Neuron (in vitro differentiated cells): Measurements from ENCODE around the gene KIF1C.

Source experiments
- H2AFZ ChIP-seq: one replicate; pipeline ENCODE4 v1.6.1; 2013; ENCODE audit warnings: low read depth, mild to moderate bottlenecking, inconsistent platforms, low read length, moderate library complexity
- H3K27me3 ChIP-seq: one replicate; pipeline ENCODE4 v1.6.1; 2013; ENCODE audit warnings: low read length; ENCODE audit not compliant: insufficient read depth
- H3K36me3 ChIP-seq: one replicate; pipeline ENCODE4 v1.6.1; 2013; ENCODE audit warnings: low read length; ENCODE audit not compliant: insufficient read depth
- H3K4me1 ChIP-seq: one replicate; pipeline ENCODE4 v1.6.1; 2013; ENCODE audit warnings: low read length; ENCODE audit not compliant: insufficient read depth
- H3K4me3 ChIP-seq: 2 replicates; pipeline ENCODE4 v1.5.1; 2013; ENCODE audit warnings: mild to moderate bottlenecking, low read length, moderate library complexity
- H3K9me3 ChIP-seq: one replicate; pipeline ENCODE4 v1.6.1; 2013; ENCODE audit warnings: low read length

The KIF1C gene

DNA sequence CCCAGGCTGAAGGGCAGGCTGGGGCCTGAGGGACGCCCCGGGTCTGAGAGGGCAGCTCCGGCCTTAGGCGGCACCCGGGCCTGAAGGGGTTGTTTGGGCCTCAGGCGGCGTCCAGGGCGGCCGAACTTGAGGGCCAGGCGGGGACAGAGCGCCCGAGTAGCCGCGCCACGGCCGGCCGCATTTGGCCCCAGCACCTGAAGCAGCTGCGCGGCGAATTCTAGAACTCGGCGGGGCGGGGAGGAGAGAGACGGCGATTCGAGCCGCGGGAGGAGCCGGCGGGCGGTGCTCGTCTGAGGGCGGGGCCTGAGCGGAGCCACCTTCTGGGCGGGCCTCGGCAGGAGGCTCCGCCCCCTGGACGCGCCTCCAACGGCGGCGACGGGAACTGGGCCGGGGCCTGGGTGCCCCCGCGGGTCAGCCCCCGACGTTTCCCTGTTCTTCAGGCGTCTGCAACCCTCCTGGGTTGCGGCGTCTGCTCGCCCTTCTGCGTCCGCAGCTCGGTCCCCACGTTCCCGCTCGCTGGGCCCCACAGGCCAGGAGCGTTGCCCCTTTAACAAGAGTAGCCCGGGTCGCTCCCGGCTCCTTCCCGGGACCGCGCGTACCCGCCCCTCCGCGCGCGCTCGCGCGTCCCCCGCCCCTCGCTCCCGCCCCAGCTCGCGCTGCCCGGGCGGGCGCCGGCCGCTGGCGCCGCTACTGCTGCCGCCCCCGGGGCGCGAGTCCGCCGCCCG, at the start of gene KIF1C, which contains the start of gene INCA1:
Gene KIF1C, plus strand, starts transcription at position 649 of the 725 bp plus-strand sequence. CDS start 2,297 bp downstream, outside the sequence.
Gene INCA1, minus strand, starts transcription at position 221 of the 725 bp plus-strand sequence. CDS start 3,085 bp downstream, outside the sequence.
- H3K36me3 ChIP-seq: peaks cover 20% of the 10 kb centered on the region
- no peaks in the 10 kb centered on the region for H3K9me3 ChIP-seq
- no peaks in the 10 kb centered on the region for H3K27me3 ChIP-seq
- H2AFZ ChIP-seq: peak within 1 kb of the TSS; percentile 78
- H3K4me1 ChIP-seq: peaks cover 19% of the 10 kb centered on the region
- H3K4me3 ChIP-seq: peak within 1 kb of the TSS; percentile 58

DNA sequence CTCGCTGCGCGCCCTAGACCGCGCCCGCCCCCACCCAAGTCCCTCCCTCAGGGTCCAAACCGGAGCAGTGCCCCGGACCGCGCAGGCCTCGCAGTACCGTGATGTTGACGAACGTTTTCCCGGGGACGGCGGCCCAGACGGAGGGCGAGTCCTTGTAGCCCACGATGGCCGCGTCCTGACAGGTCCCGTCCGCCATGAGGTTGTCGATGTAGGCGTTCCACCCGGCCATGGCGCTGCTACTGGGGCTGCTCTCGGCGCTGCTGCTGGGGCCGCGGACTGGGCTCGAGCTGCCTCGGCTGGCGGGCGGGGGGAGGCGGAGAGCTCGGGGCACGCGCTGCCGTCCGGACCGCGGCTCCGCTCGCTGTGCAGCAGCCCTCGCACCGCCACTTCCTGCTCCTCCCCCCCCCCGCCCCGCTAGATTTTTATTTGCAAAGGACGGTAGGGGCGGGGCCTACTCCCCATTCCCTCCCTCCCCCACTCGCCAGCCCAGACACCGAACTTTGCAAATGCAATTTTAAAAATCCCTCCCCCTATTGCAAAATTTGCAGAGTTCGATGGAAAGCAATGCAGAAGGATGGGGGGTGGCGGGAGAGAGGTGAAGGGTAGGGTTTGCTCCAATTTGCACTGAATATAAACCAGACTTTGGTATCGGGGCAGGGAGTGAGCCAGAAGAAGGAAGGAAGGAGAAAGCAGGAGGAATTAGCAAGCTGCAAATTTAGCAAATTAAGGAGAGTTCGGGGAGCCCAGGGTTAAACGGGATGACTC, 49.4 kb upstream of the KIF1C start, which contains the start of gene PFN1:
Gene PFN1, minus strand, starts transcription at position 365 of the 765 bp plus-strand sequence. Its CDS starts 136 bp downstream, at position 229.
- Histone ChIP-seq H2AFZ (peak within 1 kb of the TSS; percentile 74), H3K4me3 (peak within 1 kb of the TSS; percentile 84), H3K36me3 (peaks cover 36% of the 10 kb centered on the region), H3K27me3 (no peaks in the 10 kb centered on the region), H3K4me1 (peaks cover 37% of the 10 kb centered on the region), H3K9me3 (no peaks in the 10 kb centered on the region)

DNA sequence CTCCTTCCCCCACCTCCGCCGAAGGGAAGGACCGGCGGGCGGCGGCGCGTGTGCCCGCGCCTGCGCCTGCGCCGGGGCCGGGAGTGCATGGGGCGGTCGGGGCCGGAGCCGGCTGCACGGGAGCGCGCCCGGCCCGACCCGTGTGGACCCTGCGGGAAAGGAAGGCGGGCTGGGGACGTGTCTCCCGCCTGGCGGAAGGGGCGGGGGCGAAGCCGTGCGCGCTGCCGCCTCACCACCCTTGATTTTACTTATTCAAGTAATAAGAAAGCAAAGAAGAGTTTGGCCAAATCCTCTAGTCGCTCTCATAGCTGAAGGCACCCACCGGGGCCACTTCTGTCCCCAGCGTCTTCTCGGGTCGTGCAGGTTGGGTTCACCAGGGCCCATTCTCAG, 48.8 kb upstream of the KIF1C start:
- Histone ChIP-seq H3K9me3 (no peaks in the 10 kb centered on the region), H3K4me1 (peaks cover 37% of the 10 kb centered on the region), H3K36me3 (peaks cover 30% of the 10 kb centered on the region), H3K27me3 (no peaks in the 10 kb centered on the region), H2AFZ (peak overlapping the region; percentile 74), H3K4me3 (peak overlapping the region; percentile 84)

DNA sequence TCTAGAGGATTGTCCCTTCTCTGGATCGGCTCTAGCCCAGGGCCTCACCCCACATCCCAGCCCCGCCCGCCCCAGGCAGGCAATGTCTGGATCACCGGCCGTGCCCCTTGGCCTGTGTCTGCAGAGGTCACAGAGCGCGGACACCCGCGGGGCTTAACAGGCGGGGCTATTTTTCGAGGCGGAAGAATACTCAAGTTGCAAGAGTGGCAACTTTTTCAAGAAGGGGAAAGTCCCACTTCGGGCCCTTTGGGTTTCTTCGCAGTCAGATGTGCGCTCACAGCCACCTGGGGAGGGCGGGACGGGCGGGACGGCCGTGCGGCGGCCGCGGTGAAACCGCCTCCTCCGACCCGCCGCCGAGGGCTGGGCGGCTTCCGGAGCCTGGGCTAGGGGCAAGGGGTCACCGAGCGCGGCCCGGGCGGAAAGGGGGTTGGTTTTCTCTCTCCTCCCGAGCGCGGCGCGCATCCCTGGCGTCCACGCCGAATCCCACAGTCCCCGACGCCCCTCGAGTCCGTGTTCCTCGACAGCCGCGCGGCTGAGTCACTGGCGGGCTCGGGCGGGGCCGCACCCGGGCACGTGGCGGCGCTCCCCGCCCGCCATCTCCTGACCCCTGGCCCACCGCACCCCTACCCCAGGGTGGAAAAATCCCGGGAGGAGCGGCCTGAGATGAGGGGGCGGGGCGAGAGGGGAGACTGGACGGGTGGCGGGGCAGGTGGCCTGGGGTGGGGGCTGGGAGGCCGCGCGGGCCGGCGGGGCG, 48.3 kb upstream of the KIF1C start:
- Histone ChIP-seq H3K9me3 (no peaks in the 10 kb centered on the region), H3K27me3 (no peaks in the 10 kb centered on the region), H2AFZ (peak overlapping the region; percentile 74), H3K36me3 (peaks cover 24% of the 10 kb centered on the region), H3K4me1 (peaks cover 37% of the 10 kb centered on the region), H3K4me3 (peak overlapping the region; percentile 84)

DNA sequence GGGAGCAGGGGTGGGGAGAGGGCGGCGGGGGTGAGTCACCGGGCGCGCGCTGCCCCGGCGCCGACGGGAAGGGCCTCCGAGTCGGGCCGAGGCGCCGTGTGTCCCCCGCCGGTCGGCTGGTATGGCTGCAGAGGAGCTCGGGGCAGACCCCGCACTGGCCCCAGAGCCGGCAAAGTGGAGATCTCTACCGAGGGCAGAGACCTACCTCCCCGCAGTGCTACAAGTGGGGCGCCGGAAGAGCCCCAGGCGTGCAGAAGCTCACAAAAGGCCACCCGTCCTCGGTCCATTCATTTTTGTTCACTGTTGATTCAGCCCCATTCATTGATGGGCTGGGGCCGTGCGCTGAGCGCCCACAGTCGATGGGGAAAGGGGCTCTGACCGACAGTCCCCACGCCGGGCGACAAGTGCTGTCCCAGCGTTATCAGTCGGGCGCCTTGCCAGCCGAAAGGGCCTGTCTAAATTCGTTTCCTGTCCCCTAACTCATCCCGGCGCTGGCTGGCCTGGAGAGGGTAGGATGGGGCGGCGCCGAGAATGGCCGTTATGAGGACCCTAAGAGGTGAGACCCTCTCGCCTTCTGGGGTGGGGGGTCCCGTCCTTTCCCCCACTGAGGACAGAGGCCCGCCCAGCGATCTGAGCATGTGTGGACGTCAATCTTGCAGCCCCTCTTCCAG, 47.5 kb upstream of the KIF1C start:
- H3K4me3 ChIP-seq: peak overlapping the region; percentile 84
- peaks cover 17% of the 10 kb centered on the region for H3K36me3 ChIP-seq
- H3K4me1 ChIP-seq: peaks cover 35% of the 10 kb centered on the region
- H3K9me3 ChIP-seq: peaks cover 2% of the 10 kb centered on the region
- peak overlapping the region; percentile 44 for H2AFZ ChIP-seq
- H3K27me3 ChIP-seq: no peaks in the 10 kb centered on the region

DNA sequence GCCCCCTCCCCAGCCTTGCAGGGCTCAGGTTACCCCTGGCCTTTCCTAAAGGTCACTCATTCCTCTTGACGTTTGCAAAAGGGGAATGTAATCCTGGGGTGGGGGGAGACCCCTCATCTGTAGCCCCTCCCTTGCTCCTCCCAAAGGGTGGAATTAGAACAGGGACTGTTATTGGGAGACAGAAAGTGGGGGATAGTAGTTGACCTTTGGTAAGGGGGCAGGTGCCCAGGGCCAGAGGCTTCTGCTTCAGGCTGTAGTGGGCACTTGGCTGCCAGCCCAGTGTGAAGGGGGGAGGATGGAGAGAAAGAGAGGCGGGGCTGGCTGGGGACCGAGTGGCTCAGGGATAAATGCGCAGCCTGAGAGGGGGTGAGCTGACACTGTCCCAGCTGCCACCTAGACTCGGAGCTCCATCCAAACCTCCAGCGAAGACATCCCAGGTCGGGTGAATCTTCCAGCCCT, 47.0 kb upstream of the KIF1C start, which contains the start of gene ENO3:
Gene ENO3, plus strand, starts transcription at position 374 of the 459 bp plus-strand sequence. CDS start 711 bp downstream, outside the sequence.
- peak within 1 kb of the TSS; percentile 44 for H2AFZ ChIP-seq
- peaks cover 11% of the 10 kb centered on the region for H3K36me3 ChIP-seq
- peak within 1 kb of the TSS; percentile 84 for H3K4me3 ChIP-seq
- H3K4me1 ChIP-seq: peaks cover 33% of the 10 kb centered on the region
- peaks cover 4% of the 10 kb centered on the region for H3K9me3 ChIP-seq
- H3K27me3 ChIP-seq: no peaks in the 10 kb centered on the region

DNA sequence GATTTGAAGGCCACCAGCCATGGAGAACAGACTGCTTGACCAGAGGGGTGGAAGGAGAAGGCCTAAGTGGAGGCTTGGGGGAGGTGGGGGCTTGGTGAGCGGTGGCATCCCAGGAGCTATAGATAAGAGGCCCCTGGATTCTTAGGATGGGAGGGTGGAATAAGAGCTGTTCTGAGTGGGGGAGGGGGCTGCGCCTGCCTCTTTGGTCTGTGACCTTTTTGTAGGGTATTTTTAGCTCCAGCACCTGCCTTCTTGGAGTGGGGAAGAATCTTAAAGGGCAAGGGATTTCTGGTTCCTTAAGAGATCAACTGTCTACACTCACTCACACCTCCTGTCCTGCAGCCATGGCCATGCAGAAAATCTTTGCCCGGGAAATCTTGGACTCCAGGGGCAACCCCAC, 46.3 kb upstream of the KIF1C start:
- H3K4me3 ChIP-seq: peak overlapping the region; percentile 84
- H2AFZ ChIP-seq: no peak overlapping the region

DNA sequence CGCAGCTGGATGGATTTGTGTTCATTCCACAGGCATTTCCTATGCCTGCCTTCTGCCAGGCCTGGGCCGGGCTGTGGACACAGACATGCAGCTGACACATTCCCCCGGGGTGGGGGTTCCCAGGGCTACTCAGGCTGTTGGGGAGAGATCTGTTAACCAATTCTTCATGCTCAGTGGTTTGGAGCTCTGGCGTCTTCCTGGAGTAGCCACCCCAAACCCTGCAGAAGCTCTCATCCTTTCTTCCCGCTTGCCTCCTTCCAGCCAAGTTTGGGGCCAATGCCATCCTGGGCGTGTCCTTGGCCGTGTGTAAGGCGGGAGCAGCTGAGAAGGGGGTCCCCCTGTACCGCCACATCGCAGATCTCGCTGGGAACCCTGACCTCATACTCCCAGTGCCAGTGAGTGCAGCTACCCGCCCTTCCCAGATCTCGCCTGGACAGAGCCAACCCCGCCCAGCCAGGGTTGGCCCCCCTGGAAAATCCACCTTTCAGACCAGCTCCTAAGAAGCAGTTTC, 44.2 kb upstream of the KIF1C start:
- no peak overlapping the region for H2AFZ ChIP-seq

More for the DNA sequence above, 46.3 kb upstream of the KIF1C start:
- peaks cover 5% of the 10 kb centered on the region for H3K36me3 ChIP-seq
- H3K9me3 ChIP-seq: peaks cover 4% of the 10 kb centered on the region
- peaks cover 26% of the 10 kb centered on the region for H3K4me1 ChIP-seq
- H3K27me3 ChIP-seq: no peaks in the 10 kb centered on the region

DNA sequence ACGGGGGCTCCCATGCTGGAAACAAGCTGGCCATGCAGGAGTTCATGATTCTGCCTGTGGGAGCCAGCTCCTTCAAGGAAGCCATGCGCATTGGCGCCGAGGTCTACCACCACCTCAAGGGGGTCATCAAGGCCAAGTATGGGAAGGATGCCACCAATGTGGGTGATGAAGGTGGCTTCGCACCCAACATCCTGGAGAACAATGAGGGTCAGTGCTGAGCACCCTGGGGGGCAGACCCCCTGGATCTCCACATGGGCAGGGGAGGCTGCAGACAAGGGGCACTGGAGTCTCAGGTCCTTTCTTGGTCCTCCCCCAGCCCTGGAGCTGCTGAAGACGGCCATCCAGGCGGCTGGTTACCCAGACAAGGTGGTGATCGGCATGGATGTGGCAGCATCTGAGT, 42.7 kb upstream of the KIF1C start:
- Histone ChIP-seq H3K4me1 (peaks cover 17% of the 10 kb centered on the region), H2AFZ (no peak overlapping the region), H3K9me3 (peaks cover 4% of the 10 kb centered on the region), H3K4me3 (no peak overlapping the region), H3K27me3 (no peaks in the 10 kb centered on the region), H3K36me3 (peaks cover 24% of the 10 kb centered on the region)

More for the DNA sequence above, 44.2 kb upstream of the KIF1C start:
- Histone ChIP-seq H3K36me3 (peaks cover 13% of the 10 kb centered on the region), H3K4me3 (no peak overlapping the region), H3K4me1 (peaks cover 19% of the 10 kb centered on the region), H3K27me3 (no peaks in the 10 kb centered on the region), H3K9me3 (peaks cover 4% of the 10 kb centered on the region)

DNA sequence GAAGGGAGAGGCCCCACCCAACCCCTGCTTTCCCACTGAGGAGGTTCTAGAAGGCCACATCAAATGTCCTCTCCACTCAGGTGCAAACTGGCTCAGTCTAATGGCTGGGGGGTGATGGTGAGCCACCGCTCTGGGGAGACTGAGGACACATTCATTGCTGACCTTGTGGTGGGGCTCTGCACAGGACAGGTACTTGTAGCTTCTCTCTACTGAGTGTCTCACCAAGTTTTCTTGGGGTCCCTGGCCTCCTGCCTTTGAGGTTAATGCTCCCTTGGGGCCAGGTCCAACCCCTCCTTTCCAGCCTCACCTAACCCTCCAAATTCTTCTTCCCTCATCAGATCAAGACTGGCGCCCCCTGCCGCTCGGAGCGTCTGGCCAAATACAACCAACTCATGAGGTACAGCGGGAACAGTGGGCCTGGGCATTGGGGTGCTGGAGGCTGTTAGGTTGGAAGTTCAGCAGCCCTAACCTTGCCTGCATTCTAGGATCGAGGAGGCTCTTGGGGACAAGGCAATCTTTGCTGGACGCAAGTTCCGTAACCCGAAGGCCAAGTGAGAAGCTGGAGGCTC, 41.2 kb upstream of the KIF1C start:
- H3K9me3 ChIP-seq: peaks cover 4% of the 10 kb centered on the region
- no peak overlapping the region for H3K4me3 ChIP-seq
- peaks cover 4% of the 10 kb centered on the region for H3K4me1 ChIP-seq
- no peak overlapping the region for H2AFZ ChIP-seq
- no peaks in the 10 kb centered on the region for H3K27me3 ChIP-seq
- peaks cover 32% of the 10 kb centered on the region for H3K36me3 ChIP-seq

DNA sequence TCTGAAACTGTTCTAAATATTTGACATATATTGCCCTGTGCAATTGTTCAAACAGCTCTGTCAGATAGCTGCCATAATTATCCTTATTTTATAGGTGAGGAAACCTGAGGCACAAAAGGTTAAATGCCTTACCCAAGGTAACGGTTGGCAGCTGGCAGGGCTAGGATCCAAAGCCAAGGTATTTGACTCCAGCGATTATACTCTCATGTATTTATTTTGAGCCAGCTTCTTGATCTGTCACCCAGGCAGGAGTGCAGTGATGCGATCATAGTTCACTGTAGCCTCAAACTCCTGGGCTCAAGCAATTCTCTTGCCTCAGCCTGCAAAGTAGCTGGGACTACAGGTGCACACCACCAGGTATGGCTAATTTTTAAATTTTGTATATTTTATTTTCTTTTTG, 39.6 kb upstream of the KIF1C start:
- Histone ChIP-seq H3K4me3 (no peak overlapping the region), H3K36me3 (peaks cover 35% of the 10 kb centered on the region), H2AFZ (no peak overlapping the region), H3K4me1 (no peaks in the 10 kb centered on the region), H3K9me3 (peaks cover 4% of the 10 kb centered on the region), H3K27me3 (no peaks in the 10 kb centered on the region)
